Panc1 (cell line): ENCODE results near the gene PHIP. TPM values are rescaled to one million over a fixed set of nuclear protein-coding genes. Genes with fewer than 3 reads are reported as not detected.

Experiments
- ATAC-seq: fragments of 200-7000 bp; cut with Tn5 transposase; 2 replicates; pipeline ENCODE4 v1.9.1; 2020; ENCODE audit warnings: mild to moderate bottlenecking, moderate library complexity
- BruUV-seq: library from RNA; stranded (reverse); fragments of 400-500 nt; replicated peaks from 2 replicates; lab custom pipeline; 2021; lab: Mats Ljungman, UMichigan
- CTCF ChIA-PET: fragments of 300-600 bp; sonication (Branson Sonifier 250); formaldehyde crosslinking; loops from one replicate; lab custom pipeline; 2022; ENCODE audit warnings: antibody characterized with exemption; lab: Charles Lee
- POLR2A ChIA-PET: fragments of 300-600 bp; sonication (Branson Sonifier 250); formaldehyde crosslinking; loops from one replicate; lab custom pipeline; 2022; ENCODE audit warnings: antibody characterized with exemption; lab: Charles Lee
- DNase-seq: peaks from one replicate; pipeline ENCODE4 v3.0.0-alpha.2; 2010; ENCODE audit warnings: low read depth, low spot score
- H3K27ac ChIP-seq: 2 replicates; pipeline ENCODE4 v1.5.1; 2011; ENCODE audit warnings: mild to moderate bottlenecking, low read length, inconsistent platforms
- H3K27me3 ChIP-seq: fragments of 200-500 bp; sonication (Bioruptor generic); 2 replicates; pipeline ENCODE4 v1.6.0; 2014; ENCODE audit warnings: low read length, inconsistent platforms; ENCODE audit not compliant: control insufficient read depth, insufficient read depth
- H3K36me3 ChIP-seq: fragments of 200-500 bp; sonication (Bioruptor generic); 2 replicates; pipeline ENCODE4 v1.5.1; 2014; ENCODE audit warnings: inconsistent platforms, mild to moderate bottlenecking, low read length, moderate library complexity; ENCODE audit not compliant: control insufficient read depth, insufficient read depth
- H3K4me1 ChIP-seq: 2 replicates; pipeline ENCODE4 v1.5.1; 2011; ENCODE audit warnings: inconsistent platforms, mild to moderate bottlenecking, low read length, moderate library complexity; ENCODE audit not compliant: control insufficient read depth, insufficient read depth
- H3K4me3 ChIP-seq, 2 experiments: 2 replicates each; pipeline ENCODE4 v1.5.1; 2011 to 2012; ENCODE audit warnings: low read depth in 2 of 2, low read length in 2 of 2, mild to moderate bottlenecking in 2 of 2, inconsistent platforms in 1 of 2, moderate library complexity in 1 of 2
- H3K9me3 ChIP-seq: fragments of 200-500 bp; sonication (Bioruptor generic); 2 replicates; pipeline ENCODE4 v1.5.1; 2014; ENCODE audit warnings: low read depth, mild to moderate bottlenecking, inconsistent platforms, low read length, moderate library complexity; ENCODE audit not compliant: control insufficient read depth, insufficient read depth
- CTCF ChIP-seq: fragments of 450-650 bp; IDR thresholded peaks from 2 replicates; pipeline ENCODE4 v1.5.1; 2017; ENCODE audit warnings: mild to moderate bottlenecking
- POLR2AphosphoS5 ChIP-seq: IDR thresholded peaks from 2 replicates; pipeline ENCODE4 v1.6.1; 2012; ENCODE audit warnings: mild to moderate bottlenecking, low read depth, low read length, moderate library complexity
- REST ChIP-seq, 2 experiments: IDR thresholded peaks; 2 replicates each; pipeline ENCODE4 v1.6.1; 2011 to 2012; ENCODE audit warnings: low read depth in 2 of 2, control low read depth in 1 of 2, low read length in 1 of 2, mild to moderate bottlenecking in 1 of 2, moderate library complexity in 1 of 2; ENCODE audit not compliant: insufficient read depth in 1 of 2
- SIN3A ChIP-seq: IDR thresholded peaks from 2 replicates; pipeline ENCODE4 v1.6.1; 2012; ENCODE audit warnings: low read depth, mild to moderate bottlenecking, low read length, moderate library complexity, borderline replicate concordance; ENCODE audit not compliant: insufficient read depth
- TCF7L2 ChIP-seq: IDR thresholded peaks from 2 replicates; pipeline ENCODE4 v1.6.1; 2011; ENCODE audit warnings: mild to moderate bottlenecking, low read depth, low read length, inconsistent platforms
- in situ Hi-C: cut with HindIII; loops from 2 replicates; pipeline ENCODE4 v1.10.0; 2016; ENCODE audit warnings: low sequenced_read_pairs, low pct_unique_long_range_greater_than_20kb
- intact Hi-C: fragments of 100-400 bp; cut with micrococcal nuclease; formaldehyde crosslinking; loops from one replicate; pipeline ENCODE4 v1.10.0; 2022; ENCODE audit not compliant: unreplicated experiment
- total RNA-seq: library from RNA; stranded (reverse); gene quantifications from one replicate; pipeline ENCODE4 v1.2.1, GENCODE V29; 2021; ENCODE audit not compliant: unreplicated experiment

Gene PHIP
- total RNA-seq, 1 experiment from 2014 or later, result 28.0 TPM

- in situ Hi-C loops (no loop called here), intact Hi-C loops (no loop called here)
- Histone ChIP-seq H3K4me3 (no peak overlapping the region), H3K36me3 (no peaks in the 10 kb centered on the region), H3K27me3 (no peaks in the 10 kb centered on the region), H3K4me1 (peaks cover 5% of the 10 kb centered on the region), H3K9me3 (no peaks in the 10 kb centered on the region), H3K27ac (no peak overlapping the region)
- ATAC-seq, result no peak
- TF ChIP-seq REST (IDR thresholded peaks at IDR 0.05; ENCODE audit: insufficient read depth in 1 of 2, low read depth in 2 of 2, low read length in 1 of 2) (no peak), POLR2AphosphoS5 (no peak), SIN3A (no peak), CTCF (no peak), TCF7L2 (no peak)
- no peak for DNase-seq
- ChIA-PET CTCF (no interaction called here), POLR2A (no interaction called here)
- no TSS peak for BruUV-seq
Observed at GRCh38 chr6:79081663-79082062, 3.6 kb upstream of the PHIP start.

GRCh38 chr6:79079561-79080041 lies 1.5 kb upstream of the PHIP start:
- no peak for DNase-seq
- Histone ChIP-seq H3K4me3 (peak overlapping the region in 1 of 2 experiments; percentile 87; a peak in 3 of 4 replicates), H3K36me3 (peaks cover under 1% of the 10 kb centered on the region; the same call in 1 of the 2 replicates), H3K27ac (peak overlapping the region; percentile 98), H3K4me1 (peaks cover 20% of the 10 kb centered on the region), H3K27me3 (no peaks in the 10 kb centered on the region), H3K9me3 (no peaks in the 10 kb centered on the region)
- ChIA-PET POLR2A (no interaction called here), CTCF (interaction anchor here (0.6 kb wide), 1 partner anchor 31 kb away, joined by 3 read pairs; no protein-coding TSS in a partner anchor)
- in situ Hi-C loops (no loop called here), intact Hi-C loops (loop anchor here (5.0 kb wide), 1 partner anchor 153 kb away; the partner anchor contains the start of gene HMGN3)
- no peak for ATAC-seq
- TF ChIP-seq TCF7L2 (no peak), REST (IDR thresholded peaks at IDR 0.05; ENCODE audit: insufficient read depth in 1 of 2, low read depth in 2 of 2, low read length in 1 of 2) (no peak), SIN3A (no peak), POLR2AphosphoS5 (no peak), CTCF (no peak)
- no TSS peak for BruUV-seq
